Kidney tubule cell (primary cell): Measurements from ENCODE around the gene EFNA2.
A peak's percentile ranks its signal among the peaks of the same experiment; 100 is the strongest.

Experiments used
- DNase-seq: peaks from one replicate; pipeline ENCODE4 v3.0.0-alpha.2; 2018; ENCODE audit warnings: low spot score

The EFNA2 gene

DNA sequence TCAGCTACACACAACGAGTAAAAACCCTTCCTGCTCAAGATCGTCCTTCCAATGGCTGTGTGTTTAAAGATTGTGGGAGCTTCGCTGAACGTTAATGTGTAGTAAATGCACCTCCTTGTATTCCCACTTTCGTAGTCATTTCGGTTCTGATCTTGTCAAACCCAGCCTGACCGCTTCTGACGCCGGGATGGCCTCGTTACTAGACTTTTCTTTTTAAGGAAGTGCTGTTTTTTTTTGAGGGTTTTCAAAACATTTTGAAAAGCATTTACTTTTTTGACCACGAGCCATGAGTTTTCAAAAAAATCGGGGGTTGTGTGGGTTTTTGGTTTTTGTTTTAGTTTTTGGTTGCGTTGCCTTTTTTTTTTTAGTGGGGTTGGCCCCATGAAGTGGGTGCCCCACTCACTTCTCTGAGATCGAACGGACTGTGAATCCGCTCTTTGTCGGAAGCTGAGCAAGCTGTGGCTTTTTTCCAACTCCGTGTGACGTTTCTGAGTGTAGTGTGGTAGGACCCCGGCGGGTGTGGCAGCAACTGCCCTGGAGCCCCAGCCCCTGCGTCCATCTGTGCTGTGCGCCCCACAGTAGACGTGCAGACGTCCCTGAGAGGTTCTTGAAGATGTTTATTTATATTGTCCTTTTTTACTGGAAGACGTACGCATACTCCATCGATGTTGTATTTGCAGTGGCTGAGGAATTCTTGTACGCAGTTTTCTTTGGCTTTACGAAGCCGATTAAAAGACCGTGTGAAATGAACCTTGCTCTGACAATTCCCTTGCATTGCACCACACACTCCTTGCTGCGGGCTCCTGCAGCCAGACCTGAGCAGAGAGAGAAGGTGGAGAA is 13.0 kb upstream of the EFNA2 start:
- no peak for DNase-seq

DNA sequence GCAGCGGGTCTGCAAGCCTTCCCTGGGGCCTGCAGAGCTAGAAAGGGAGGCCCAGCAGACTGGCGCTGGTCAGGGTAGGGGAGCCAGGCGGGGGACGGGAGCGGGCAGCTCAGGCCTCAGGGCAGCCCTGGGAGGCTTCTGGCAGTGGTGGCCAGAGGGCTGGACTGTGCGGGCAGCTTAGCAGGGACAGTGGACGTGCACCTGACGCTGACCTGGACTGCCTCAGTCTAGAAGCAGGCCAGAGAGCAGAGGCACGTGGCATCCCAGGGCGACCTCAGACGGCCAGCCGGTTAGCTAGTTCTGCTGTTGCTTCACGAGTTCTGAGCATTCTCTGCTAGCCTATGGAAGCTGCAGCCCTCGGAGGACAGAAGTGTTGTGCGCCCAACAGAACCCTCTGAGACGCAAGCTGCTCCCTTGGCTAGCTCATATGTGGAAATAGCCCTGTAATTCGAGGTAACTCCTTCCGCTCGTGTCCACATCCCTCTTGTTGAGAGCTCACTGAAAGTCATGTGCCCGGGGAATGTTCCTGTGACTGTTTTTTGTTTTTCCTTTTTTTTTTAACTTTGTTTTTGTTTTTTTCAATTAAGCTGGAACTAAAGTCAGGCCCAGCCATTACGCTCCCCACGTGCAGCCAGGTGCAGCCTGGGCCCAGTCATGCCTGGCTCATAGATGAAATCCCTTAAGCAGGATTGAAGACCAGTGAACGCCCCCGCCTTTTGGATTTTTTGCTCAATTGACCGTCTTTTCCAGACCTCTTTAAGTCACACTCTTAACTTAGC is 12.2 kb upstream of the EFNA2 start:
- DNase-seq, result no peak

DNA sequence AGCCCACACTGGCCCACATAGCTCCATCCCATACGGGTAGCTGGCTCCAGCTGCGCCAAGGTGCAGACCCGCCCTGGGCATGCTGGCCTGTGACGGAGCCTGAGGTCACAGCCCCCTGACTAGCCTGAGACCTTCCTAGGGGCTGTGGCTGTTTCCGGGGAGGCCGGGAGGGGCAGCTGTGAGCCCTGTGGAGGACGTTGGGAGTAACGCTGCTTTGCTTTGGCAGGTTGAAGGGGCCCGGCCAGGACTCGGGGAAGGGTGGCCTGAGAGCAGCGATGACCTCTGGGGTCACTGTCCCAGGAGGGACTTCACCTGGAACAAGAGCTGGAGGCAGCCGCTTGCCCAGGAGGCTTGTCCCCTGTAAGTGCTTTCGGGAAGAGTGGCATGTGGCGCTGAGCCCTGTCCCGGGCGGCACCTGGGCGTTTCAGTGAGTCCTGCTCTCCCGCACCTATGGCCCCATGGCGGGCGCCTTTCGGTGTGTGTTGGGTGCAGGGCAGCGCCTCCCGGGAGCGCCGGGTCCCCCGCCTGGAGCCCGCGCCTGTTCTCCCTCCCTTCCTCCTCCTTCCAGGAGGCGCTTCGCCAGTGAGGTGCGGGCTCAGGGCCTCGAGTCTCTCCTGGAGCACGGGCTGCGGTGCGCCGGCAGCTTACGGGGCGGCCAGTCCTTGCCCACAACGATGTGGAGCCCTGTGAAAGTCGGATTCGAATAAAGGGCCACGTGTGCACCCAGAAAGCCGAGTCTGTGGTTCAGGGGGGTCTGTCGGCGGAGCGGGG is 11.4 kb upstream of the EFNA2 start:
- DNase-seq, result no peak

DNA sequence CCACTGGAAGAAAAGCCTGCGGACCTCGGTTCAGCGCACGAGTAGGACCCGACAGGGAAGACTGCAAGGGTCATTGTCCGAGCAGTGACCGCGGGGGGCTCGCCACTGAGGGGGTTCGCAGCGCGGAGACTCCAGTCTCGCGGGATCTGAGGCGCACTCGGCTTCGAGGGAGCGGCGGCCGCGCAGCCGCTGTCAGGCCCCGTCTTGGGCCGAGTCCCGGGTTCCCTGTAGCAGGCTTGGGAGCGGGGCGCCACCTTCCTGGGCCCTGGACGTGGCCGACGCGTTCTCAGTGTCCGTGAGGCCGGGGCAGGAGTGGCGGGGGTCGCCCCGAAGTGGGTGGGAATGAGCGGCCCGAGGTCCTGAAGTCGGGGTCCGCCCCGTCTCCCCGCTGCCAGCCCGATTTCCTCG is 10.8 kb upstream of the EFNA2 start:
- no peak for DNase-seq

DNA sequence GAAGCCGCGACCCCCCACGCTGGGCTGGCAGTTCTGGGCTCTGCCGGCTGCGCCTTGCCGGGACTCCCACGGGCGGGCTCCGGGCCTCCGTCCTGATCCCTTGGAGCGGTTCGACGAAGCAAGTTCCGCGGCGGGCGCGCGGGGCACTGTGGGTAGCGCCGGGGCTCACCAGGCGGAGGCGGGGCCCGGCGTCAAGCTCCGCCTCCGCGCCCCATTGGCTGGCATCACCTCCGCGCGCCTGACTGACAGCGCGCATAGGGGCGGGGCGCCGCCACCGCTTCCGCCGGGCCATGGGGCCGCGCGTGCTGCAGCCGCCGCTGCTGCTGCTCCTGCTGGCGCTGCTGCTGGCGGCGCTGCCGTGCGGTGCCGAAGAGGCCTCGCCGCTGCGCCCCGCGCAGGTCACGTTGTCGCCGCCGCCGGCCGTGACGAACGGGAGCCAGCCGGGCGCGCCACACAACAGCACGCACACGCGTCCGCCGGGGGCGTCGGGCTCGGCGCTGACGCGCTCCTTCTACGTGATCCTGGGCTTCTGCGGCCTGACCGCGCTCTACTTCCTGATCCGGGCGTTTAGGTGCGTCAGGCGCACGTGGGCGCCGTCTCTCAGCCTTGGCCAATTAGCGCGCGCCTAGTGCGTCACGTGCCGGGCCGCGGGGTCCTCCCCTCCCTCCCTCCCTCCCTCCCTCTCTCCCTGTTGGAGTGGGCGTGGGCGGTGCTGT is 10.3 kb upstream of the EFNA2 start, which contains the start of gene FAM174C:
Gene FAM174C (plus strand): TSS at position 271 of the 716 bp plus-strand sequence. CDS start 20 bp downstream, at position 291.
- DNase-seq, result peak; percentile 98

DNA sequence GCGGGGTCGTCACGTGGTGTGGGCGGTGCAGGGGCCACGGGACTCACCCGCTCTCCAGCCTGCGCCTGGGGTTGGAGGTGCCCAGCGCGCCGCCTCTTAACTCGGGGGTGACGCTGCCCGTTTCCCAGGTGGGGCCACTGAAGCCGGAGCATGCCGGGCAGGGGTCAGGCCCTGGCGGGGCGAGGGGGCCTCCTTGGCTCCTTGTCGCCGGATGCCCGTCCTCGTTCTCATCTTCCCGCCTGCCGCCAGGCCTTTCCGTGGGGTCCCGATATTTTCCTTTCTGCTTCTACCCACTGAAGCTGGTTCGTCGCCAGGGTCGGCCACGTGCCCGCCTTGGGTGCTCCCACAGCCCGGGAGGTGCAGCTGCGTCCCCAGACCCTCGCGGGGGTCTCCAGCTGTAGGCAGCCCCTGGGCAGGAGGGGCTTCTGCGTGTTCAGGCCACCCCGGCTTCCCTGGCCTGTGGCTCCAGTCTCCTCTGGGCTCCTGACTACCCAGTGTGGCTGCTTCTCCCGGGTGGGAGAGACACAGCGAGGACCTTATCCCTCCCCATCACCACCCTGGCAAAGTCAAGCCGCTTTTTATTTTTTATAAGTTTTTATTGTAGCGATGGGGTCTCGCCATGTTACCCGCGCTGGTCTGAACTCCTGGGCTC is 9.6 kb upstream of the EFNA2 start:
- DNase-seq, result no peak

DNA sequence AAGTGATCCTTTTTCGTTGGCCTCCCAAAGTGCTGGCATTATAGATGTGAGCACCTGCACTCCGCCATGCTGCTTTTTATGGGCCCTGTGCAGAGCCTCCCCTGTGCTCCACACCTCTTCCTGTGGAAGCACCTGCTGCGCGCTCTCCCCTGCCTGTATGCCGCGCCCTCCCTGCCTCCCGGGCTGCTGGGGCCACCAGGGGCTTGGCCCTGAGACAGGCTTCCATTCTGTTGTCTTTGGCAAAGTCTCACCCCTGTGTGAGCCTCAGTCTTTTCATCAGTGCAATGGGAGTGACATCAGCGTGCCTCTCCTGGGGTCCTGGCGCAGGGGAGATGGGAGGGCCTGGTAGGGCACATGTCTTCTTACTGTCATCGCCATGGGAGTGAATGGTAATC is 9.0 kb upstream of the EFNA2 start:
- no peak for DNase-seq

DNA sequence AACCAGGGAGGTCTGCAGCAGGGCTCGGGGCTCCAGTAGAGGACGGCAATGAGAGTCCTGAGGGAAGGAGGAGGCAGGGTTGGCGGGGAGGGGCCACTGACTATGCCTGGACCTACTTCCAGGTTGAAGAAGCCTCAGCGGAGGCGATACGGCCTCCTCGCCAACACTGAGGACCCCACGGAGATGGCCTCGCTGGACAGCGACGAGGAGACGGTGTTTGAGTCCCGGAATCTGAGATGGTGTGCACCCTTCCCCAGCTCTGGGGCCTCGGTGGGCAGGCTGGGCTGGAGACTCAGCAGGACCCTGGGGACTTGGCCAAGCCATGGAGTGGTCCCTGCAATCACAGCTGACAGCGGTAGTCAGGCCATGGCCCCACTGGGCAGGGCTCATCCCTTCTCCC is 8.6 kb upstream of the EFNA2 start:
- DNase-seq, result no peak

DNA sequence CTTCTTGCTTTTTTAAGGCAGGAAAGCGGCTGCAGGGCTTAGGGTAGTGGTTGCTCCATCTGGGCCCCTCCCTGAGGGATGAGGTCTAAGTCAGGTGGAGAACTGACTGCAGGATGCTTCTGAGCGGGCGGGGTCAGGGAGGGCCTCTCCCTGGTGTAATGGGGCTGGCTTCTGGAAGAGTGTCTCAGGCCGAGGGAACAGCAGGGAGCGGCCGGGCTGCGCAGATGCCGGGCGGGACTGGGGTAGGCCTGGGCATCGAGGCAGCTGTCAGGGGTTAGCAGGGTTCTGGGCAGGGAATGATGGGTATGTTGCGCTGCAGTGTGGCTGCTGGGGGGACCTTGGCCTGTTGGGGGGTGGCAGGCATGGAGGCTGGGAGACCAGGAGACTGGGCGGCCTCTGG is 7.6 kb upstream of the EFNA2 start:
- DNase-seq, result no peak

DNA sequence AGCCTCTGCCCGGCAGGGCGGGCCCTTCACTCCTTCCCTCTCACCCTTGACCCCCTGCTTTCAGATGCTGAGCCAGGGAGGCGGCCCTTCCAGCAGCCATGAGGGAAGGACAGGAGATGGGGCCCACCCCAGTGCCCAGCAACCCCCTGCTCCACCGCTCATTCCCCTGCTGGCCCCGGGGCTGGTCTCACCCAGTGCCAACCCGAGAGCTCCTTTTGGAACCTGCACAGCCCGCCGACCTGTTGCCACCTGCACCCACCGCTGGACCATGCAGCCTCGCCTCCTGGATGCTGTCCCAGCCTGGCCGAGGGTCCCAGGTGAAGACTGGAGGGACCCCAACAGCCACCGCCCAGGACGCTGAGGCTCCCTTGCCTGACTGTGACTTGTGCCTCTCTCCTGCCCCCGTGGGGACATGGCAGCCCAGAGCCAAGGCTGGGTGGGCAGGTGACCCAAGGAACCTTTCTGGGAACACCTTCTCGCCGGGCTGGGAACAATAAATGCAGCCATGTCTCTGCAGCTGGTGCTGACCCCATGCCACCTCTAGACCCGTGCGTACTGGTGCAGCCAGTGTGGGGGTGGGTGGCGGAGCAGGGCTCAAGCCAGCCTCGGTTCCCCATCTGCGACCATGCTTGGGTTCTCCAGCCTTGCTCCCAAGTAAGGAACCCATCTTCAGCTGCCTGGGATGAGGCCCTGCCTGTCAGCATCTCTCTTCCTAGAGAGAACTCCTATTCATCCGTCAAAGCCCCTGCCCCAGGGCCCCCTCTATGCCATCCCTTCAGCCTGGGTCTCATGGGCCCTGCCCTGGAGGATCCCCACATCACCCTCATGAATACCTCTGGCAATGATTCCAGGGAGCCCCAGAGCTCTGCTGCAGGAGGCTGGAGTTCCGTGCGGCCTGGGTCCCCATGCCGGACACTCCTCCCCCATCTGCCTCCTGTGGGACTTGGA is 6.7 kb upstream of the EFNA2 start:
- no peak for DNase-seq

DNA sequence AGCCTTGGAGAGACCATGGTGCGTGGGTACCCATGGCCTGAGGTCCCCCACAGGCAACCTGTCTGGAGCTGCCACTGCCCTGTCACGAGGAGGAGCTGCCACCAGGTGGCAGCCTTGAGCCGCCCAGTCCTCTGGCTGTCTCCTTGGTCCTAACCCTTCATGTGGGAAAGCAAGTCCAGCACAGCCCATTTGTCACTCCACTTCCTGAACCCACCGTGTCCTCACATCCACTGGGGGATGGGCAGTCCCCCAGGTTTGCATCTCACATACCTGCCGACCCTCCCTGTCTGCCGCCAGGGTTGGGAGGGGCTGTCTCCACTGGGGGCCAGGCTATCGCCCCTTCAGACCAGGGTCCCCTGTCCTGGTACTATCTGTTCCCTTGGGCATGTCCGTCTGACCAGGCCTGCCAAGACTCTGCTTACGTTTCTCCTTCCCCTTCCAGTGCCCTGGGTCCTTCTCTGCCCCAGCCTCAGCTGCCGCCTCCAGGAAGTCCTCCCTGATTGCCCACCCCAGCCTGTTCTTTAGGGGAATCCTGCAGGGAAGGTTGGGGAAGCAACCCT is 5.8 kb upstream of the EFNA2 start:
- DNase-seq, result peak; percentile 83

DNA sequence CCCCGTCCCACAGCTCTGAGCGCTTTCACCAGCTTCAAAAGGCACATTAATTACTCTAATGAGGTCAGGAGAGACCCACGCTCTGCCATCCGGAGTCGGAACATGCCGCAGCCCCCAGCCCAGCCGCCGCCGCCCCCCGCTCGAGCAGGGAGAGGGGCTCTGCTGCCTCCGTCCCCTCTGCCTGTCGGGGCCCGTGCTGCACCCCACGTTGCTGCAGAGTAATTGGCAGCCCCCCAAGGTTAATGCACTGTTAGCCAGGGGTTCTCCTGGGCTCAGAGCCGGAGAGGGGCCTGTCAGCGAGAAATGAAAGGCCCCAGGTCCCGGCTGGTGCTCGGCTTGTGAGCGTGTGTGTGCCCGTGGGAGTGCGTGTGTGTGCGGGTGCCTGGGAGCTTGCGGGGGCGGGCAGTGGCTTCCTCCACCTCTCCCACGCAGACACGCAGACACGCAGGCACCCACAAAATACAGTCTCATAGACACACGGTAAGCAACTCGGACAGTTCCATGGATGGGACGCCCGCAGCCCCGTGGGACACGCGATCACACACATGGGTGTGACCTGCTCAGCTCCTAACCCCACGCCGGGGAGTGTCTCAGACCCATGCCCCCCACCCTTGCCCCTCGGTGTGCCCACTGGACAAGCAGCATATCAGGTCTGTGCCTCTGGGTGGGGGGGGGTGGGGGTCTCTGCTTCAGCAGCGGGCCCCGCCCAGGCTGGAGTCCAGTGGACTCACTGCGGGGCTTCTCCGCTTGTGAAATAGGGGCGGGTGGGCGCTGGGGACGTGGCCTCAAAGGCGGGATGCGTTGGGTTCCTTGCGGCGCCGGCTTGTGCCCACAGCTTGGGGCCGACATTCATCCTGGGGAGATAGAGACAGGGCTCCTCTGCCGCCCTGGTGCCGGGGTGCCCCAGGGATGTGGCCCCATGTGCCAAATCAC is 4.8 kb upstream of the EFNA2 start:
- no peak for DNase-seq

DNA sequence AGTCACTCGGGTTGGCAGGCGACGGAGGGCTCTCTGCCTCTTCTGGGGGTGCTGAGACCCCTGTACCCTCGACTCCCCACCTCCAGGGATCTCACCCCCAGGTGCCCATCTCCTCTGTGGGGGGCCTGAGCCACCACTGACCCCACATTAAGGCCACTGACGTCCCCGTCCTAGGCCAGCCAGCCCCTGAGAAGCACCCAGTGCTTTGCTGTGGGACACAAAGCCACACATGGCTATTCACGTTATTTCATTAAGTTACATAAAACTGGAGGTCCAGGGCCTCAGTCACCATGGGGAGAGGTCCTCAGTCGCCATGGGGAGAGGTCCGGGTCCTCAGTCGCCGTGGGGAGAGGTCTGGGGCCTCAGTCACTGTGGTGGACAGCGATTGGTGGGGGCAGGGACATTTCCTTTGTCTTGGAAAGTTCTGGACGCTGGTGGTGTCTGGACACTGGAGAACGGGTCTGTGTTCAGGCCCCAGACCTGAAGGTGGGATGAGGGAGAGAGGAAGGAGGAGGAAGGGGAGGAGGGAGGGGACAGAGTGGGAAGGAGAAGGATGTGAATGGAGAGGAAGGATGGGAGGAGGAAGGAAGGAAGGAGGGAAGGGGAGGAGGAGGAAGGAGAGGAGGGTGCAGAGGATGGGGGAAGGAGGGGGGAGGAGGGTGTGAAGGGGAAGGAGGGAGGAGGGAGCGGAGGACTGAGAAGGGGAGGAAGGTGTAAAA is 3.9 kb upstream of the EFNA2 start:
- DNase-seq, result no peak

DNA sequence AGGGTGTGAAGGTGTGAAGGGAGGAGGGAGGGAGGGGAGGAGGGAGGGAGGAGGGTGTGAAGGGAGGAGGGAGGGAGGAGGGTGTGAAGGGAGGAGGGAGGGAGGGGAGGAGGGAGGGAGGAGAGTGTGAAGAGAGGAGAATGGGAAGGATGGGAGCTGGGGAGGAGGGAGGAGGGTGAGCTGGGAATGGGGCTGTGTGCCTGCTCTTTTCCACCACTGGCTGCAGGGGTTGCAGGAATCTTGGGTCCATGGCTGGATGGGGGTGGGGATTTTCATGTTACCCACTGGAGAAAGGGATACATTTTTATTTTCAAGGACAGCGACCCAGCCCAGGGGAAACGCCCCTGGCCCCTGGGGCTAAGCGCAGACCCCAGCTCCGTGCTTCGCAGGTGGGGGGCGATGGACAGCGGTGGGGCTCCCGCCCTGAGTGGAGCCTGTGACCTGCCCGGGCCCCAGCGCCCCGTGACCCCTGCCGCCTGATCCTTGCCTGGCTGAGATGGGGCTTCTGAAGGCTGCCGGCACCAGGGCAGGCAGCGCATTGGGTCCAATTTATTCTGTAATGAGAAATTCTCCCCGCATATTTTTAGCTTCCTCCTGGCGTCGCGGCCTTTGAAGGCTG is 3.0 kb upstream of the EFNA2 start:
- no peak for DNase-seq

DNA sequence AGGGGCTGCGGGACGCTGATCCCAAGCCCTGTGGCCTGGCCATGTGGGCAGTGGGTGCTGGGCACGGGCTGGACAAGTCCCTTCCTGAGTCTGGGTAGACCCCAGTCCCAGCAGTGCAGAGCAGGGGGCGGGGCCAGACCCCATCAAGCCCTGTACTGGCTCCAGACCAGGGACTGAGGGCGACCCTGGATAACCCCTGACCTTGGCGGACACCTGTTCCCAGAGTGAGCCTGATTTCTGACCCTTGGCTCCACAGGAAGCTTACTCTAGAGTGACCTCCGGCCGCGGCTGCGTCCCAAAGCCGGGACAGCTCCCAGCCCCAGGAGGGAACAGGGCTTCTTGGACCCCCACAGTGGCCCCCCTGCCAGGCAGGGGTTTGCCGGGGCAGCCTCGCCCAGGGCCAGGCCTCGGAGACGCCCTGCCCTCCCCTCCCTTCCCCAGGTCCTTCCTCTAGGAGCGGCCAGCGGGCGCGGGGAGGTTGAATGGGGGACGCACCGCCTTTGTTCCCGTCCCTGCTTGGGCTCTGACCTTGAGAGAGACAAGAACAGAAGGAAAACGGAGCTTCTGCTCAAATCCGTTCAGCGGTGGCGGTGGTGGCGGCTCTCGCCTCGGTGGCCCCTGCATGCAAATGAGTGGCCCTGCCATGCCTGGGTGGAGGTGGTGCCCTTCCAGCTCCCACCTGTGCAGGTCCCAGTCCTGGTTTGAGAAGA is 2.3 kb upstream of the EFNA2 start:
- DNase-seq, result no peak

DNA sequence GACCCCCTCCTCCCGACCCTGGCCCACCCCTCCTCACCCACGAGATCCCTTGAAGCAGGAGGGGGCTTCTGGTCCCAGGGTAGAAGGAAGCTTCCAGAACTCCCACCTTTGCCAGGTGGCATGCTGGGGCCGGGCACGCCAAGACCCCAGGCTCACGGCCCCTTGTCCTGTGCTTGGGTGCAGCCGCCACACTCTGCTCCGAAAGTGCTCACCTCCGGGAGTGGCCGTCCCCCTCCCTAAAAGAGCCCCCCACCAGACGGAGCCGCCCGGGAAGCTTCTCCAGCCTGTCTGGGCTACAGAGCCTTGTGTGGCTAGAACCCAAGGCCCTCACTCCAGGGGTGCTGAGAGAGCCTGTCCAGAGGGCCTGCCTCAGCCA is 1.8 kb upstream of the EFNA2 start:
- DNase-seq, result no peak
